ENCODE data around the gene MAPK11. TPM values are rescaled to one million over a fixed set of nuclear protein-coding genes. Genes with fewer than 3 reads are reported as not detected.

The MAPK11 gene
- polyA plus RNA-seq: under 1 TPM in 2 of 3 donors, not detected in 1; 0.12 to 0.22 TPM

DNA sequence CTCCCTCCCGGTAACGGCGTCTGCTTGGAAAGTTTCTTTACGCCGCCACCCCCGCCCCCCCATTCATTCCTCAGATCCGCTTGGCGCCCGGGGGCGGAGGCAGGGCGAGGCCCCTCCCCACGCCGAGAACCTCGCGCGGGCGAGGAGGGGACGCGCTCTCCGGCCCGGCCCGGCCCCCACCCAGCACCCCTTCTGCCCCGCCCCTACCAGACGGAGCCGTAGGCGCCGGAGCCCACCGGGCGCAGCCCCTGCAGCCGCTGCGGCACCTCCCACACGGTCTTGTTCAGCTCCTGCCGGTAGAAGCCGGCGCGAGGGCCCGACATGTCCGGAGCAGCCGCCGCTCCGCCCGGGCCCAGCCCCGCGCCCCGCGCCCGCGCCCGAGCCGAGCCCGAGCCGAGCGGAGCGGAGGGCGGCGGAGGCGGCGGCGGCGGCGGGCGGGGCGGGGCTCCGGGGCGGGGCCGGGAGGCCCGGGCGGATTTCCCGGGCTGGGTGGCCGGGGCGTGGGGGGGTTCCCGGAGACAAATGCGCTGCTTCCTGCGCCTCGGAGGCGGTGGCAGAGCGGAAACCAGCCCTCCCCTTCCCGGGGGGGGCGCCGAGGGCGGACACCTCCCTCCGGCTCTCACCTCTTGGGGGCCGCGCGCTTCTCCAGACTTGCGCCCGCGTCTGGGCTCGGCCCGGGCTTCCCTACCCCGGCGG, at the start of gene MAPK11:
Gene MAPK11 (minus strand): TSS at position 411 of the 696 bp plus-strand sequence. CDS start 88 bp downstream, at position 323.
- no peaks in the 10 kb centered on the region for H3K36me3 Mint-ChIP-seq
- H3K27ac Mint-ChIP-seq: no peak within 1 kb of the TSS
- peaks cover 3 to 7% (median 6%) of the 10 kb centered on the region in 3 donors for H3K27me3 Mint-ChIP-seq (ENCODE audit: low read depth in 3 of 3)
- peak; percentile 51 to 58 (median 58) for DNase-seq
- no peaks in the 10 kb centered on the region for H3K9me3 Mint-ChIP-seq
- H3K4me1 Mint-ChIP-seq: peaks cover 0 to 13% of the 10 kb centered on the region in 2 donors
- peak within 1 kb of the TSS; percentile 54 to 76 (median 71) for H3K4me3 Mint-ChIP-seq

DNA sequence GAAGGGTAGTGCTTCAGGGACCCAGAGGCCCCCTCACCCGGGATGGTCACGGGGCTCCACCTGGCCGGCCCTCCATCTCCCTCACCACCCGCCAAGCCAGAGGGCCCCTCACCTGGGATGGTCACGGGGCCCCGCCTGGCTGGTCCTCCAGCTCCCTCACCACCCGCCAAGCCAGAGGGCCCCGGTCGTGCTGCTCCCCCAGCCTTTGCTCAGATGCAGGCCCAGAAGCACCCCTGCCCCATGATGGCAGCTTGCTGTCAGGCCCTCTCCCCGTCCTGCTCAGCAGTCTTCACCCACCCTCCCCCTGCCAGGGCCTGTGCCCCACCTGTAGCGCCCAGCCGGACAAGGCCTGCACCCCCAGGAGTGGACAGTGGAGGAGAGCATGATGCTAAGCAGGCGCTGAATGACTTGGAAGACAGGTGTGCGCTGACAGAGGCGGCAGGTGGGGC, 49.3 kb upstream of the MAPK11 start:
- H3K4me3 Mint-ChIP-seq: no peak overlapping the region
- H3K9me3 Mint-ChIP-seq: no peaks in the 10 kb centered on the region
- peaks cover 0 to 1% (median 0%) of the 10 kb centered on the region in 3 donors for H3K27me3 Mint-ChIP-seq (ENCODE audit: low read depth in 3 of 3)

DNA sequence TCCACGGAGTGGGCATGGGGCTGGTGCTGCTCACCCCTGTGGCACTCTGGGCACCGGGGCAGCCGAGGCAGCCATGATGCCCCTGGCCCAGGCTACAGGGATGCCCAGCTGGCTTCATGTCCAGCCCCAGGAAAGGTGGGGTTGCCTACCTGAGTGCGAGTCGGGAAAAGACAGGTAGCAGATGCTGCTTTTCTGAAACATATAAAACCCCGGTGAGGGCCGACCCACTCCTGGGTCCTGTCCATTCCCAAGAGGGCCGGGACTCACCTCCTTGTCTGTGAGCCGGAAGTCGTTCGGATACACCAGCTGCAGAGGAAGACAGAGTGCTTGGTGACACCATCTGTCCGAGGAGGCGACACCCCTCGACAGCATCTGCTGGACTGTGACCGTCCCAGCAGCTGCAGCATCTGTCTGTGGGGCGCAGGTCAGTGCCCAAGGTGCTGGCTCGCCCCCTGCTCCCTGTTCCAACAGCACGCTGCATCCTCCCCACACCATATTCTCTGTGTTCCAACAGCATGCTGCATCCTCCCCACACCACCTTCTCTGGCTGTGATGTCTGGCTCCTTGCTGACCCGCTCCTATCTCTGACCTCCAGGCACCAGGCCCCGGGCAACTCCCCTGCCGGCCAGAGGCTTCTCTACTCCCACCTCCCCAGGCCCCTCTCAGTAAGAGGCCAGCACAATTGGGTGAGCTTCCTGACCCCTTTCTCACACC, 48.7 kb upstream of the MAPK11 start:
- DNase-seq: no peak
- H3K36me3 Mint-ChIP-seq: no peaks in the 10 kb centered on the region
- H3K27ac Mint-ChIP-seq: no peak overlapping the region
- peaks cover 11 to 14% of the 10 kb centered on the region in 2 donors for H3K4me1 Mint-ChIP-seq
- H3K27me3 Mint-ChIP-seq (ENCODE audit: low read depth in 3 of 3): peaks cover 0 to 2% (median 0%) of the 10 kb centered on the region in 3 donors
- no peaks in the 10 kb centered on the region for H3K9me3 Mint-ChIP-seq
- H3K4me3 Mint-ChIP-seq: no peak overlapping the region

More for the DNA sequence above, 49.3 kb upstream of the MAPK11 start:
- H3K27ac Mint-ChIP-seq: no peak overlapping the region
- H3K36me3 Mint-ChIP-seq: no peaks in the 10 kb centered on the region
- no peak for DNase-seq
- peaks cover 6 to 8% of the 10 kb centered on the region in 2 donors for H3K4me1 Mint-ChIP-seq

DNA sequence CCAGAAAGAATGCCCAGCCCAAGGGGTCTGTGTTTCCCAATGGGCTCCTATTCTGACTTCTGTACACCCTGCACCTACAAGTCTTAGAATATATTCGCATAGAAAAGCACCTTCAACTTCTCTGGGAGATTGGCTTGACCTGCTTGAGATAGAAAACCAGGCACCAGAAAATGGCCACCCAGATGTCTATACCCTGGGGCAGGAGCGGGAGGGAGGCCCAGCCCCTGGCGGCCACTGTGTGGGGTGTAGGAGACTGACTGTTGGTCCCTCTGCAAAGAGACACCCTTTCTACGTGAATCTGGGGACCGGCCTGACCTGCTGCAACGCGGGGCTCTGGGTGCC, 48.1 kb upstream of the MAPK11 start:
- H3K4me3 Mint-ChIP-seq: no peak overlapping the region
- no peak overlapping the region for H3K27ac Mint-ChIP-seq
- no peak for DNase-seq
- no peaks in the 10 kb centered on the region for H3K9me3 Mint-ChIP-seq
- H3K36me3 Mint-ChIP-seq: no peaks in the 10 kb centered on the region
- peaks cover 13 to 14% of the 10 kb centered on the region in 2 donors for H3K4me1 Mint-ChIP-seq
- H3K27me3 Mint-ChIP-seq (ENCODE audit: low read depth in 3 of 3): peaks cover 0 to 2% (median 0%) of the 10 kb centered on the region in 3 donors

DNA sequence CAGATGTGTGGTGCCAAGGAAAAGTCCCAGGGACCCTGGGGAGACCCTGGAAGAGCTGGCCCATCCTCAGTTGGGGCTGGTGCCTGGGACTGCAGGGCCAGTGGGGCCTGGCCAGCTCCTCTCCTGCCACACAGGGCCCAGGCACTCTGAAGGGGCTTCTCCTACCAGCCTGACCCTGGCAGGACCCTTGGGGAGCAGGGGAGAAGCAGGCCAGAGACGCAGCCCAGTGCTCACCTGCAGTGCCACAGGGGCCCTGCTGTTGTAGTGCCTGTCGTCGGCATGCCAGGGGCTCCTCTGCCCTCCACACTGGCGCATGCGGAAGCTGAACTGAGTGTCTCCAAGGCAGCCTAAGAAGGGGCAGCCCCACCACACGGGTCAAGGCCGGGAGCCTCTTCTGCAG, 47.5 kb upstream of the MAPK11 start:
- Mint-ChIP-seq H3K9me3 (no peaks in the 10 kb centered on the region), H3K27me3 (ENCODE audit: low read depth in 3 of 3) (peaks cover 0 to 2% (median 0%) of the 10 kb centered on the region in 3 donors), H3K36me3 (no peaks in the 10 kb centered on the region), H3K4me1 (peaks cover 13 to 14% of the 10 kb centered on the region in 2 donors), H3K4me3 (no peak overlapping the region), H3K27ac (no peak overlapping the region)
- no peak for DNase-seq

DNA sequence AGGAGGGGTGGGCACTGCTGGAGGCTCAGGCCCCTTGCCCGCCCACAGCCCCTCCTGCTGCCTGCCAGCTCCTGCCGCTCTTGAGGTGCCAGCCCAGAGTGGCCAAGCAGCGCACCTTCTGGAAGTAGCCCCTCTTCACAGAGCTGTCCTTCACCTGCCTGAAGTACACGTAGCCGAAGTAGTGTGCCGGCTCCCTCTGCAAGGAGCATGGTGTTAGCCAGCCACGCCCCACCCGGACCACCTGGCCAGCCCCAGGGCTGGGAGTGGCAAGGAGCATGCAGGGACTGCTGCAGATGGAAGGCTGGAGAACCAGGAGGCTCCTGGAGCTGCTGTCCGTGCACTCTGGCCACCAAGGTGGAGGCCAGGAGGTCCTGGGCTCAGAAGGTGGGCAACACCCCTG, 47.0 kb upstream of the MAPK11 start:
- Mint-ChIP-seq H3K4me3 (no peak overlapping the region), H3K9me3 (no peaks in the 10 kb centered on the region)

DNA sequence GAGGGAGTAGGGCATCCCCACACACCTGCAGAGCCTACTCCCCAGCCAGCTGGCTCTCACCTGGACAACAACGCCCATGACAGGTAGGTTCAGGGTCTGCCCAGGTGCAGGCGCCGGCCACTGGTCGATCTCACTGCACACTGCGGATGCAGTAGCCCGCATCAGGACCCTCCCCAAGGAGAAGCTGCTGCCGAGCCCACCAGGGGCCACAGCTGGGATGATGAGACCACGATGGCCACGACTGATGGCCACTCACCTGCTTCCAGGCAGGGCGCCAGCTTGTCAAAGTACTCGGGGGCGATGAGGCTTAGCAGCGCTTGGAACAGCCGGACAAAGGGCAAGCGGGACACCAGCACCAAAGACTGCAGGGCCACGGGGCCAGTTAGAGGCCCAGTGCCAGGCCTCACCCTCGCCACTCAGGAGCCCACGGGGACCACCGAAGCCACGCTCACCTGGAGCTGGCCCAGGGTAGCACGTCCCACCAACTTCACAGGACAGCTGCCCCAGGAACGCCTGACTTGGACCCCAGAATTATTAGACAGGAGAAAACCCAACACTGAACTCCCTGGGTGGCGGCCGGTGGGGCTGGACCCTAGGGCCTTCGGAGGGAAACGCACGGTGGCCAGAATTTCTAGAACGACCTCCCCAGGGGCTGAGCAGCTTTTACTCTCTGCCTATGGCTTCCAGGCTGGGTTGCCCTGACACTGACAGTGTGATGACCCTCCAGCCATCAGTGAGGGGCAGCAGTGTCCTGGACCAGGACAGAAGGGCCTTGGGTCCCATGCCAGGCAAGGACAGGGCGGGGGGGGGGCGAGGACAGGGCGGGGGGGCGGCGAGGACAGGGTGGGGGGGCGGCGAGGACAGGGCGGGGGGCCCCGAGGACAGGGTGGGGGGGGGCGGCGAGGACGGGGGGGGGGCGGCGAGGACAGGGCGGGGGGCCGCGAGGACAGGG, 46.2 kb upstream of the MAPK11 start:
- Mint-ChIP-seq H3K27me3 (ENCODE audit: low read depth in 3 of 3) (peaks cover 0 to 2% (median 0%) of the 10 kb centered on the region in 3 donors), H3K36me3 (no peaks in the 10 kb centered on the region), H3K4me1 (peaks cover 13 to 14% of the 10 kb centered on the region in 2 donors), H3K4me3 (no peak overlapping the region), H3K27ac (no peak overlapping the region), H3K9me3 (no peaks in the 10 kb centered on the region)
- DNase-seq: no peak

More for the DNA sequence above, 47.0 kb upstream of the MAPK11 start:
- peaks cover 0 to 2% (median 0%) of the 10 kb centered on the region in 3 donors for H3K27me3 Mint-ChIP-seq (ENCODE audit: low read depth in 3 of 3)
- no peaks in the 10 kb centered on the region for H3K36me3 Mint-ChIP-seq
- H3K27ac Mint-ChIP-seq: no peak overlapping the region
- H3K4me1 Mint-ChIP-seq: peaks cover 13 to 14% of the 10 kb centered on the region in 2 donors
- no peak for DNase-seq

DNA sequence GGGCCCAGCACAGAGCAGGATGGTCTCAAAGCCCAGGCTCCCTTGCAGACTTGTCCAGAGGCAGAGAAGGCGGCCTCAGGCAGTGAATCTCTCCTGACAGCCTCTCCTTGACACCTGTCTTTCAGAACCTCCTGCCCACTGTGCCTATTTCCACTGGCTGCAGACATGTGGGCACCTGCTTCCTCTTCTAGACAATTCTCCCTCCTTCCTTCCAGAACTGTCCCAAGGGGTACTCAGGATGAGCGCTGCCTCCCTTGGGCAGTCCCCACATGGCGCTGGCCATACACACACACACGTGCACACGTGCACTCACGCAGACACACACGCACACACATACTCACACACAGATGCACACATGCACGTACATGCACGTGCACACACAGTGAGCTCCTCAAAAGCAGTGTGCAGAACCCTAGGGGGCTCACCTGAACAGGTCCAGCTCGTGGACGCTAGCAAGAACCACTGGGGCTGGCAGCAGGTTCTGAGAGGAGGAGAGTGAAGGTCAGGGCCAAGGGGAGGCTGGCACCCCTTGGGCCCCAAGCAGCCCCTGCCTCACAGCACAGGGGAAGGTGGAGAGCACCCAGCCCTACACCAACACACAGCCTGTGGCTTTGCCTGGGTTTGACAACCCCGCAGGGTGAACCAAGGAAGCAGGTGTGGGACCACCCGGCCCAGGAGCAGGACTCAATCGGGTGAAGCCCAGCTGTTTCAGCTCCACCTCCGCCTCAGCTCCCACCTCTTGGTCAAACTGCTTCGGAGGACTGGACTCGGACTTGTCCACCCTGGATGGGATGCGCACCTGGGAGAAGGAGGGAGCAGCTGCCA, 45.3 kb upstream of the MAPK11 start:
- no peaks in the 10 kb centered on the region for H3K9me3 Mint-ChIP-seq
- H3K4me3 Mint-ChIP-seq: peak overlapping the region; percentile 46 to 70 (median 64)
- H3K36me3 Mint-ChIP-seq: no peaks in the 10 kb centered on the region
- no peak for DNase-seq
- H3K27me3 Mint-ChIP-seq (ENCODE audit: low read depth in 3 of 3): peaks cover 0 to 2% (median 0%) of the 10 kb centered on the region in 3 donors
- H3K27ac Mint-ChIP-seq: peak overlapping the region in 4 of 6 donors; percentile 2 to 93 (median 42)
- peaks cover 13 to 14% of the 10 kb centered on the region in 2 donors for H3K4me1 Mint-ChIP-seq

DNA sequence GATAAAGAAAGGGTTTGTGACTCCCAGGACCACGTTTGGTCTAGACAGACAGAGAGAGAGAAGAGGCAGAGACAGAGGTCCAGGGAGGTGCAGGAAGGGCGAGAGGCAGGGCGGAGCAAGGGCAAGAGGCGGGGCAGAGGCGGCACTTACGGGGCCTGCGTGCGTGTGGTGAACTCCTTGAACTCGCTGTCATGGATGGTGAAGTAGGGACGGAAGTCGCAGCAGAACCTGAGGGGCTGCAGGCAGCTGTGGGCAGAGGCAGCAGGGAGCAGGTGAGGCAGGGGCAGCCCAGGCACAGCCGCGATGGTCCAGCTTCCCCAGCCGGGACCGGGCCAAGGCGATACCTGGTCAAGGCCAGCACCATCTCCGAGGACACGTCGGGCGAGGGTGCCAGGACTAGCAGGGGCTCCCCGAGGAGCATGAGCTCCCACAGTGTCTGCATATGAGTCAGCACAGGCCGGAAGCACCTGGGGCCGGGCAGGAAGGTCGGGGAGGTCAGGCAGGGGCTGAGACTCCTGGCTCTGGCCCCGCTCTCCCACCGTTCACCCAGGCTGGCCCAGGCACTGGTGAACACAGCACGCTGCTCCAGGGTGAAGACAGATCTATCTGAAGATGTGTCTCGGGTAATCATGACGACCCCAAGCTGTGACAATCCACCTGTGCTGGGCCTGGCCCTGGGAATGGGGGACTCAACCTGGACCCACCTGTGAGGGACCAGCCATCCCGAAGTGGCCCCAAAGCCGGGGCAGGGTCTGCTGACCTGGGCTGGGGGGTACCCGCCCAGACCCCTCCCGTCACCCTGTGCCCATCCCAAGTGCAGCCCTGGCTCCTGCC, 44.5 kb upstream of the MAPK11 start:
- H3K27me3 Mint-ChIP-seq (ENCODE audit: low read depth in 3 of 3): peaks cover 0 to 1% (median 0%) of the 10 kb centered on the region in 3 donors
- peak overlapping the region; percentile 75 to 97 (median 86) for H3K27ac Mint-ChIP-seq

DNA sequence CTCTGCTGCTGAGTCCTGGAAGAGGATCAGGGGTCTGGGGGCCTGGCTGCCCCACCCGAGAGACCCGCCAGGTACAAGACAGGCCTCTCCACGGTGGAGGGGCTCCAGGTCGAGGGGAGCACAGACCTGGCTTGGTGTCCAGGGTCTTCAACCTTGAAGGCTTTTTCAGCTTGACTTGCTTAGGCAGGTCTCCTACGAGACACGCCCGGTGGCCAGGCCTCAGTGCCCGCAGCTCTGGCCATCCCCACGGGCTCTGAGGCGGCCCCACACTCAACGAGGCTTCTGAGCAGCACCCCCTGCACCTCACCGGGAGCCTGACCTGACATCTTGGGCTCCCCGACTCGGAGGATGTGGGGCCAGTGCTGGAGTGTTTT, 43.9 kb upstream of the MAPK11 start:
- no peak for DNase-seq
- Mint-ChIP-seq H3K9me3 (no peaks in the 10 kb centered on the region), H3K4me1 (peaks cover 13 to 14% of the 10 kb centered on the region in 2 donors), H3K4me3 (peak overlapping the region; percentile 79 to 96 (median 82)), H3K27ac (peak overlapping the region; percentile 54 to 97 (median 86)), H3K27me3 (ENCODE audit: low read depth in 3 of 3) (peaks cover 0 to 1% (median 0%) of the 10 kb centered on the region in 3 donors), H3K36me3 (no peaks in the 10 kb centered on the region)

More for the DNA sequence above, 44.5 kb upstream of the MAPK11 start:
- Mint-ChIP-seq H3K36me3 (no peaks in the 10 kb centered on the region), H3K4me3 (peak overlapping the region; percentile 79 to 96 (median 82)), H3K4me1 (peaks cover 13 to 14% of the 10 kb centered on the region in 2 donors), H3K9me3 (no peaks in the 10 kb centered on the region)
- DNase-seq: peak; percentile 65 to 77 (median 75)

DNA sequence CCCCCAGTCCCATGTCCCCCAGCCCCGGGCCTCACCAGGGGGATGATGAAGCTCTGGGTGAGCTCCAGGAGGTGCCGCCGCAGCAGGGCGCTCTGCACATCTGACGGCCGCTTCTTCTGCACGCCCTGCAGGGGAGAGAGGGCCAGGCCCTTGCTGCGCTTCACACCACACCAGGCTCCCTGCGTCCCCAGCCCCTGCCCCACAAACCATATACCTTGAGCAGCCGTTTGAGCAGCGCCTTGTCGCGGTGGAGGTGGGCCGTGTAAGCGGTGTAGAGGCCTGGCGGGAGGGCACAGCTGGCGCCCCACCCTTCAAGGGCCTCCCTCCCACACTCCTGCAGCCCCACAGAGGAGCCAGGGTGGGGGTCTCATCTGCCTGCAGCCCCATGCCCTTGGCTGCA, 43.4 kb upstream of the MAPK11 start:
- peak overlapping the region in 1 of 6 donors; percentile 40 for H3K27ac Mint-ChIP-seq
- no peak for DNase-seq
- no peak overlapping the region for H3K4me3 Mint-ChIP-seq

DNA sequence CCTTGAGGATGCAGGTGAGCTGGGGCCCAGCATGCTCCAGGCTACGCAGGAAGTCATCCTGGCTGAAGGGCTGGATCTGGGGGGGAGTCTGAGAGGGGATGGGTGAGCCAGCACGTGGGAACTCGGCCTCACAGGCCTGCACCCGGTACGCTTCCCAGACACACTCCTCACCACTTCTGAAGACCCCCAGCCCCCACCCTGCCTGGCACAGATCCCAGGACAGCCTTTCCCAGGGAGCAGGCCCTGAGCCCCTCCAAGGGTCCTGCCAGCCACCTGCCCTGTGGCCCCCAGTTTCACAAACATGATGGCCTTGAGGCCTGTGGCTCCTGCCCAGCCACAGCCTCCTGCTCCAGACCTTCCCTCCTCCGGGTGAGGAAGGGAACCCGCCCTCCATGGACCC, 42.8 kb upstream of the MAPK11 start:
- Mint-ChIP-seq H3K9me3 (no peaks in the 10 kb centered on the region), H3K36me3 (no peaks in the 10 kb centered on the region), H3K27ac (no peak overlapping the region), H3K27me3 (ENCODE audit: low read depth in 3 of 3) (peaks cover 0 to 1% (median 0%) of the 10 kb centered on the region in 3 donors), H3K4me3 (no peak overlapping the region), H3K4me1 (peaks cover 14 to 16% of the 10 kb centered on the region in 2 donors)
- no peak for DNase-seq

More for the DNA sequence above, 43.4 kb upstream of the MAPK11 start:
- Mint-ChIP-seq H3K27me3 (ENCODE audit: low read depth in 3 of 3) (peaks cover 0 to 1% (median 0%) of the 10 kb centered on the region in 3 donors), H3K36me3 (no peaks in the 10 kb centered on the region), H3K9me3 (no peaks in the 10 kb centered on the region), H3K4me1 (peaks cover 14 to 16% of the 10 kb centered on the region in 2 donors)
